ENCODE results near the gene BAZ2B. TPM values are rescaled to one million over a fixed set of nuclear protein-coding genes. Genes with fewer than 3 reads are reported as not detected.

Gene BAZ2B
- total and polyA plus RNA-seq, 2 donors (not counting 3 experiments of a cell fraction or from before 2014, with no cell fraction given) = 22.1 to 73.8 TPM

DNA sequence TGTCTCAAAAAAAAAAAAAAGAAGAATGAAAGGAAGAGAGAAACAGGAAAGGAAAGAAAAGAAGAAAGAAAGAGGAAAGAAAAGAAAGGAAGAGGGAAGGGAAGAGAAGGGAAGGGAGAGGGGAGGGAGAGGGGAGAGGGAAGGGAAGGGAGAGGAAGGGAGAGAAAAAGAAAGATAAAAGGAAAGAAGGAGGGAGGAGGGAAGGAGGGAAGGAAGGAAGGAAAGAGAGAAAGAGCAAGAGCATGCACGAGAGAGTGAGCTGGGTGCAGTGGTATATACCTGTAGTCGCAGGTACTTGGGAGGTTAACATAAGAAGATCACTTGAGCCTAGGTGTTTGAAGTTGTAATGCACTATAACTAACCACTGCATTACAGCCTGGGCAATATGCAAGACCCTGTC, 6.6 kb upstream of the BAZ2B start:
- dilution Hi-C loops (cut with MboI; ENCODE audit: extremely low pct_ligation_motif_present, low sequenced_read_pairs) = loop anchor here (25.0 kb wide), 1 partner anchor 89 kb away; the partner anchor contains the start of gene MARCHF7
- FAIRE-seq = no peak

More for the DNA sequence above, 6.6 kb upstream of the BAZ2B start:
- H2AFZ ChIP-seq (ENCODE audit: low read depth, low read length) = no peak overlapping the region
- no TSS peak for BruUV-seq (replicated peaks)
- H3K36me3 ChIP-seq (ENCODE audit: control insufficient read depth in 2 of 2, extremely low read depth in 1 of 2, insufficient read depth in 2 of 2, low read length in 2 of 2) = no peaks in the 10 kb centered on the region
- H3K27me3 ChIP-seq (ENCODE audit: control insufficient read depth in 2 of 2, insufficient read depth in 2 of 2, low read length in 2 of 2) = no peaks in the 10 kb centered on the region
- peaks cover under 1% of the 10 kb centered on the region for H3K4me1 ChIP-seq (ENCODE audit: control insufficient read depth, extremely low read depth, insufficient read depth, low read length)
- no peak overlapping the region for H3K27ac ChIP-seq (ENCODE audit: insufficient read depth, low read depth, low read length)
- intact Hi-C loops (cut with micrococcal nuclease) = no loop called here
- no peak for DNase-seq (ENCODE audit: low read depth, low spot score)
- no peaks in the 10 kb centered on the region for H3K79me2 ChIP-seq (ENCODE audit: control insufficient read depth, insufficient read depth, low read length)
- no peak overlapping the region for H3K4me2 ChIP-seq (ENCODE audit: insufficient read depth, low read length)
- TF ChIP-seq JUN (IDR thresholded peaks at IDR 0.05; ENCODE audit: borderline replicate concordance, insufficient read depth, insufficient read length, low read depth) (no peak), POLR2A (IDR thresholded peaks at IDR 0.05; ENCODE audit: low read depth, low read length) (no peak), GATA2 (IDR thresholded peaks at IDR 0.05; ENCODE audit: insufficient read depth, insufficient read length, low read depth, low read length) (no peak), EZH2 (IDR thresholded peaks at IDR 0.05; ENCODE audit: borderline replicate concordance, low read depth, low read length, severe bottlenecking) (no peak), MYC (IDR thresholded peaks at IDR 0.05; ENCODE audit: low read depth, low read length) (no peak), POLR2AphosphoS5 (IDR thresholded peaks at IDR 0.05; ENCODE audit: insufficient read depth, low read depth, low read length) (no peak), FOS (IDR thresholded peaks at IDR 0.05; ENCODE audit: borderline replicate concordance, insufficient read depth, low read length) (no peak)
- TF ChIP-seq, protein P1, sequence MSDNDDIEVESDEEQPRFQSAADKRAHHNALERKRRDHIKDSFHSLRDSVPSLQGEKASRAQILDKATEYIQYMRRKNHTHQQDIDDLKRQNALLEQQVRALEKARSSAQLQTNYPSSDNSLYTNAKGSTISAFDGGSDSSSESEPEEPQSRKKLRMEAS (IDR thresholded peaks at IDR 0.05; ENCODE audit: insufficient read depth, insufficient read length) = no peak
- TF ChIP-seq, protein P2, sequence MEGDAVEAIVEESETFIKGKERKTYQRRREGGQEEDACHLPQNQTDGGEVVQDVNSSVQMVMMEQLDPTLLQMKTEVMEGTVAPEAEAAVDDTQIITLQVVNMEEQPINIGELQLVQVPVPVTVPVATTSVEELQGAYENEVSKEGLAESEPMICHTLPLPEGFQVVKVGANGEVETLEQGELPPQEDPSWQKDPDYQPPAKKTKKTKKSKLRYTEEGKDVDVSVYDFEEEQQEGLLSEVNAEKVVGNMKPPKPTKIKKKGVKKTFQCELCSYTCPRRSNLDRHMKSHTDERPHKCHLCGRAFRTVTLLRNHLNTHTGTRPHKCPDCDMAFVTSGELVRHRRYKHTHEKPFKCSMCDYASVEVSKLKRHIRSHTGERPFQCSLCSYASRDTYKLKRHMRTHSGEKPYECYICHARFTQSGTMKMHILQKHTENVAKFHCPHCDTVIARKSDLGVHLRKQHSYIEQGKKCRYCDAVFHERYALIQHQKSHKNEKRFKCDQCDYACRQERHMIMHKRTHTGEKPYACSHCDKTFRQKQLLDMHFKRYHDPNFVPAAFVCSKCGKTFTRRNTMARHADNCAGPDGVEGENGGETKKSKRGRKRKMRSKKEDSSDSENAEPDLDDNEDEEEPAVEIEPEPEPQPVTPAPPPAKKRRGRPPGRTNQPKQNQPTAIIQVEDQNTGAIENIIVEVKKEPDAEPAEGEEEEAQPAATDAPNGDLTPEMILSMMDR (IDR thresholded peaks at IDR 0.05; ENCODE audit: extremely low read depth in 1 of 2, insufficient read depth in 1 of 2, low read depth in 1 of 2, low read length in 2 of 2) = no peak
- no peak overlapping the region for H3K4me3 ChIP-seq (replicated peaks in 1 of 3; ENCODE audit: insufficient read depth in 1 of 3, low read depth in 1 of 3, low read length in 3 of 3)
- no peaks in the 10 kb centered on the region for H3K9me1 ChIP-seq (replicated peaks; ENCODE audit: control insufficient read depth, extremely low read depth, insufficient read depth, low read length)
- no peaks in the 10 kb centered on the region for H3K9me3 ChIP-seq (replicated peaks; ENCODE audit: control insufficient read depth, insufficient read depth, low read length)
- H3K9ac ChIP-seq (replicated peaks; ENCODE audit: extremely low read depth, insufficient read depth, low read length) = no peak overlapping the region
- ChIA-PET POLR2A (no interaction called here), CTCF (no interaction called here)
- H4K20me1 ChIP-seq (replicated peaks; ENCODE audit: control insufficient read depth, extremely low read depth, insufficient read depth, low read length) = no peaks in the 10 kb centered on the region

Data from endothelial cell of umbilical vein (primary cell).